HepG2 (cell line): ENCODE results near the gene PHRF1.

Experiments used
- MAFK ChIP-seq, 2 experiments: IDR thresholded peaks in 1 of 2; conservative IDR thresholded peaks in 1 of 2; 2 replicates each; pipeline ENCODE4 v1.6.1; 2011; ENCODE audit warnings: improper control_type of control experiment in 2 of 2, low read length in 2 of 2
- TOE1 ChIP-seq: sonication (generic); formaldehyde crosslinking; IDR thresholded peaks from 2 replicates; pipeline ENCODE4 v1.4.0; 2020; ENCODE audit warnings: mild to moderate bottlenecking, missing genetic modification reagents
- TF ChIP-seq, protein P1 (sequence below): IDR thresholded peaks from 2 replicates; pipeline ENCODE4 v1.6.1; 2016

DNA sequence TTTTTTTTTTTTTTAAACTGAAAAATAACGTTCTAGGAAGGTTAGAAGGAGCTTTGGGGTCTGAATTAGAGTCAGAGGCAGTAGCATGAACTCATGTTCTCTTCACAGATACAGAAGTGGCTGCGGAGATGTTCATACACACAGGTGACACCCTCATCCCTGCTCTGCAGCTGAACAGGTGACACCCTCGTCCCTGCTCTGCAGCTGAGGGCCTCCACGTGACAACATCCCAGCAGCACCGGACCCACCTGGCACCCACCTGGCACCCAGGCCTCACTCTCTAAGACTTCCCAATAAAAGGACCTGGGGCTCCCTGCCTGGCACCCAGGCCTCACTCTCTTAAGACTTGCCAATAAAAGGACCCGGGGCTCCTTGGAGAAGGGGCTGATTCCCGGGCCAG lies 80.6 kb downstream of the PHRF1 start:
- TF ChIP-seq TOE1 (CRISPR knock-in tag) (no peak), MAFK (conservative IDR thresholded peaks at IDR 0.05 in 1 of 2, IDR thresholded peaks at IDR 0.05 in 1 of 2; ENCODE audit: low read length in 2 of 2) (no peak)
- TF ChIP-seq, protein P1, sequence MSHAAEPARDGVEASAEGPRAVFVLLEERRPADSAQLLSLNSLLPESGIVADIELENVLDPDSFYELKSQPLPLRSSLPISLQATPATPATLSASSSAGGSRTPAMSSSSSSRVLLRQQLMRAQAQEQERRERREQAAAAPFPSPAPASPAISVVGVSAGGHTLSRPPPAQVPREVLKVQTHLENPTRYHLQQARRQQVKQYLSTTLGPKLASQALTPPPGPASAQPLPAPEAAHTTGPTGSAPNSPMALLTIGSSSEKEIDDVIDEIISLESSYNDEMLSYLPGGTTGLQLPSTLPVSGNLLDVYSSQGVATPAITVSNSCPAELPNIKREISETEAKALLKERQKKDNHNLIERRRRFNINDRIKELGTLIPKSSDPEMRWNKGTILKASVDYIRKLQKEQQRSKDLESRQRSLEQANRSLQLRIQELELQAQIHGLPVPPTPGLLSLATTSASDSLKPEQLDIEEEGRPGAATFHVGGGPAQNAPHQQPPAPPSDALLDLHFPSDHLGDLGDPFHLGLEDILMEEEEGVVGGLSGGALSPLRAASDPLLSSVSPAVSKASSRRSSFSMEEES (CRISPR knock-in tag), result no peak
